IMR-90 (cell line): ENCODE results near the gene PXN. TPM values are rescaled to one million over a fixed set of nuclear protein-coding genes. Genes with fewer than 3 reads are reported as not detected.

Source experiments
- ATAC-seq: fragments of 200-7000 bp; cut with Tn5 transposase; 2 replicates; pipeline ENCODE4 v1.9.1; 2020; ENCODE audit warnings: low read depth, mild to moderate bottlenecking, moderate library complexity
- BruUV-seq: library from RNA; stranded (reverse); fragments of 400-500 nt; replicated peaks from 2 replicates; lab custom pipeline; 2021; lab: Mats Ljungman, UMichigan
- CTCF ChIA-PET: fragments of 300-600 bp; formaldehyde crosslinking; extraction: SDS; loops from one replicate; lab custom pipeline; 2021; ENCODE audit warnings: antibody characterized with exemption; lab: Yijun Ruan, JAX
- POLR2A ChIA-PET: fragments of 300-600 bp; sonication (Branson Sonifier 250); formaldehyde crosslinking; loops from one replicate; lab custom pipeline; 2022; ENCODE audit warnings: antibody characterized with exemption; ENCODE audit not compliant: unreplicated experiment; lab: Charles Lee
- DNase-seq: peaks from one replicate; pipeline ENCODE4 v3.0.0; 2013
- H2AFZ ChIP-seq: replicated peaks from 2 replicates; pipeline ENCODE3; 2013; ENCODE audit warnings: low read length, mild to moderate bottlenecking; ENCODE audit not compliant: poor library complexity
- H2AK5ac ChIP-seq: 2 replicates; pipeline ENCODE4 v1.6.1; 2013; ENCODE audit warnings: low read depth, low read length, inconsistent platforms
- H2AK9ac ChIP-seq: replicated peaks from 2 replicates; pipeline ENCODE3; 2013; ENCODE audit warnings: mild to moderate bottlenecking, low read depth, low read length, moderate library complexity; ENCODE audit not compliant: poor library complexity
- H2BK120ac ChIP-seq: 2 replicates; pipeline ENCODE4 v1.6.1; 2013; ENCODE audit warnings: low read depth, low read length, inconsistent platforms
- H2BK15ac ChIP-seq: 3 replicates; pipeline ENCODE4 v1.6.1; 2013; ENCODE audit warnings: low read depth, low read length, inconsistent platforms
- H2BK20ac ChIP-seq: 2 replicates; pipeline ENCODE4 v1.6.1; 2013; ENCODE audit warnings: low read depth, mild to moderate bottlenecking, inconsistent platforms, low read length, moderate library complexity
- H2BK5ac ChIP-seq: 2 replicates; pipeline ENCODE4 v1.6.1; 2013; ENCODE audit warnings: mild to moderate bottlenecking, low read depth, low read length, inconsistent platforms; ENCODE audit not compliant: poor library complexity, severe bottlenecking
- H3K14ac ChIP-seq: replicated peaks from 2 replicates; pipeline ENCODE4 v1.6.1; 2013; ENCODE audit warnings: low read depth, low read length, inconsistent platforms
- H3K18ac ChIP-seq: 2 replicates; pipeline ENCODE4 v1.6.1; 2013; ENCODE audit warnings: low read depth, low read length, control low read depth
- H3K23ac ChIP-seq: 2 replicates; pipeline ENCODE4 v1.6.1; 2013; ENCODE audit warnings: low read depth, low read length, inconsistent platforms
- H3K27ac ChIP-seq: 2 replicates; pipeline ENCODE4 v1.5.1; 2013; ENCODE audit warnings: mild to moderate bottlenecking, control low read depth, low read length; ENCODE audit not compliant: insufficient read depth
- H3K27me3 ChIP-seq: 2 replicates; pipeline ENCODE4 v1.6.1; 2013; ENCODE audit warnings: low read length; ENCODE audit not compliant: control insufficient read depth, insufficient read depth
- H3K36me3 ChIP-seq: 2 replicates; pipeline ENCODE4 v1.6.1; 2013; ENCODE audit warnings: low read length, mixed read lengths; ENCODE audit not compliant: control insufficient read depth, insufficient read depth
- H3K4ac ChIP-seq: 2 replicates; pipeline ENCODE4 v1.6.1; 2013; ENCODE audit warnings: low read depth, low read length, inconsistent platforms
- H3K4me1 ChIP-seq: 2 replicates; pipeline ENCODE4 v1.6.1; 2013; ENCODE audit warnings: low read length, mixed read lengths; ENCODE audit not compliant: control insufficient read depth, insufficient read depth
- H3K4me2 ChIP-seq: 2 replicates; pipeline ENCODE4 v1.6.1; 2013; ENCODE audit warnings: low read depth, mild to moderate bottlenecking, control low read depth, low read length, moderate library complexity
- H3K4me3 ChIP-seq: 2 replicates; pipeline ENCODE4 v1.5.1; 2013; ENCODE audit warnings: low read depth, mild to moderate bottlenecking, control low read depth, low read length, moderate library complexity; ENCODE audit not compliant: insufficient read depth
- H3K56ac ChIP-seq: 2 replicates; pipeline ENCODE4 v1.6.1; 2013; ENCODE audit warnings: low read length, inconsistent platforms; ENCODE audit not compliant: insufficient read depth; ENCODE audit errors: extremely low read depth
- H3K79me1 ChIP-seq, 2 experiments: 2 replicates each; pipeline ENCODE4 v1.6.1; 2013; ENCODE audit warnings: low read length in 2 of 2, inconsistent platforms in 1 of 2, low read depth in 1 of 2
- H3K9ac ChIP-seq: 2 replicates; pipeline ENCODE4 v1.6.1; 2013; ENCODE audit warnings: low read depth, low read length, control low read depth
- H3K9me1 ChIP-seq: 2 replicates; pipeline ENCODE4 v1.6.1; 2013; ENCODE audit warnings: low read length, inconsistent platforms; ENCODE audit not compliant: insufficient read depth
- H3K9me3 ChIP-seq: 2 replicates; pipeline ENCODE4 v1.6.1; 2013; ENCODE audit warnings: low read length; ENCODE audit not compliant: control insufficient read depth, insufficient read depth
- H4K20me1 ChIP-seq: 2 replicates; pipeline ENCODE4 v1.6.1; 2013; ENCODE audit warnings: low read length, inconsistent platforms; ENCODE audit not compliant: insufficient read depth
- H4K5ac ChIP-seq: 2 replicates; pipeline ENCODE4 v1.6.1; 2013; ENCODE audit warnings: mild to moderate bottlenecking, low read depth, low read length, control low read depth
- H4K8ac ChIP-seq, 2 experiments: 2 replicates each; pipeline ENCODE4 v1.6.1; 2013; ENCODE audit warnings: low read depth in 2 of 2, low read length in 2 of 2, control low read depth in 1 of 2, inconsistent platforms in 1 of 2
- H4K91ac ChIP-seq: 2 replicates; pipeline ENCODE4 v1.6.1; 2013; ENCODE audit warnings: low read depth, low read length, inconsistent platforms; ENCODE audit not compliant: insufficient read depth
- BHLHE40 ChIP-seq: fragments of 150-350 bp; IDR thresholded peaks from 2 replicates; pipeline ENCODE4 v1.6.1; 2016; ENCODE audit warnings: mild to moderate bottlenecking, low read depth, low read length
- CEBPB ChIP-seq: IDR thresholded peaks from 2 replicates; pipeline ENCODE4 v1.6.1; 2012; ENCODE audit warnings: low read depth, low read length, improper control_type of control experiment
- FOS ChIP-seq: fragments of 150-350 bp; IDR thresholded peaks from 2 replicates; pipeline ENCODE4 v1.6.1; 2016; ENCODE audit warnings: low read depth, low read length
- MAZ ChIP-seq: IDR thresholded peaks from 2 replicates; pipeline ENCODE4 v1.6.1; 2012; ENCODE audit warnings: low read depth, mild to moderate bottlenecking, low read length, improper control_type of control experiment, moderate library complexity, borderline replicate concordance
- NFE2L2 ChIP-seq: fragments of 150-350 bp; IDR thresholded peaks from 2 replicates; pipeline ENCODE4 v1.6.1; 2016; ENCODE audit warnings: low read depth, mild to moderate bottlenecking, low read length
- POLR2A ChIP-seq: IDR thresholded peaks from 2 replicates; pipeline ENCODE4 v1.6.1; 2012; ENCODE audit warnings: mild to moderate bottlenecking, low read depth, low read length
- RAD21 ChIP-seq: IDR thresholded peaks from 2 replicates; pipeline ENCODE4 v1.6.1; 2012; ENCODE audit warnings: low read length, improper control_type of control experiment
- RFX5 ChIP-seq: IDR thresholded peaks from 2 replicates; pipeline ENCODE4 v1.8.0; 2012; ENCODE audit warnings: low read depth, mild to moderate bottlenecking, low read length, moderate library complexity
- SMC3 ChIP-seq: fragments of 150-350 bp; IDR thresholded peaks from 2 replicates; pipeline ENCODE4 v1.6.1; 2016; ENCODE audit warnings: low read depth, mild to moderate bottlenecking, antibody characterized with exemption, low read length, moderate library complexity
- WGBS, 2 experiments: methylation state at CpG; one replicate each; pipeline versions ENCODE4 v1.1.5 to v1.1.7; 2013; ENCODE audit warnings: missing lambda C conversion rate in 2 of 2; ENCODE audit not compliant: insufficient read length in 1 of 2; ENCODE audit errors: extremely low coverage in 2 of 2; 5-methylcytosine and 5-hydroxymethylcytosine counted together
- dilution Hi-C: fragments of 300-500 bp; cut with HindIII; formaldehyde crosslinking; loops from one replicate; pipeline ENCODE4 v1.14.3; 2018; ENCODE audit warnings: low sequenced_read_pairs; ENCODE audit not compliant: unreplicated experiment
- in situ Hi-C: fragments of 300-500 bp; cut with MboI; formaldehyde crosslinking; loops from 3 replicates; pipeline ENCODE4 v1.14.3; 2019; ENCODE audit warnings: low sequenced_read_pairs, inconsistent platforms, mixed read lengths
- intact Hi-C: fragments of 100-400 bp; cut with micrococcal nuclease; formaldehyde crosslinking; loops from 2 replicates; pipeline ENCODE4 v1.10.0; 2022
- polyA plus RNA-seq, 3 experiments: library from polyadenylated mRNA; depleted of rRNA; stranded (reverse); fragments of >200 nt; gene quantifications; 2 replicates each; pipeline ENCODE4 v1.2.3, GENCODE V29; 2012; ENCODE audit warnings: low replicate concordance in 1 of 3
- total RNA-seq: library from RNA; depleted of rRNA; stranded (reverse); fragments of >200 nt; gene quantifications from 2 replicates; pipeline ENCODE4 v1.2.3, GENCODE V29; 2012
- TF ChIP-seq, protein P1 (sequence below): fragments of 150-350 bp; IDR thresholded peaks from 2 replicates; pipeline ENCODE4 v1.6.1; 2017; ENCODE audit warnings: mild to moderate bottlenecking, antibody characterized with exemption, low read length, low read depth
- TF ChIP-seq, protein P2 (sequence below): fragments of 150-350 bp; IDR thresholded peaks from 2 replicates; pipeline ENCODE4 v1.6.1; 2016; ENCODE audit warnings: low read depth, mild to moderate bottlenecking, low read length, moderate library complexity, borderline replicate concordance

PXN gene
- total and polyA plus RNA-seq, 2 of the 4 experiments (the other 2 are of a cell fraction): 46.6 to 134 TPM

DNA sequence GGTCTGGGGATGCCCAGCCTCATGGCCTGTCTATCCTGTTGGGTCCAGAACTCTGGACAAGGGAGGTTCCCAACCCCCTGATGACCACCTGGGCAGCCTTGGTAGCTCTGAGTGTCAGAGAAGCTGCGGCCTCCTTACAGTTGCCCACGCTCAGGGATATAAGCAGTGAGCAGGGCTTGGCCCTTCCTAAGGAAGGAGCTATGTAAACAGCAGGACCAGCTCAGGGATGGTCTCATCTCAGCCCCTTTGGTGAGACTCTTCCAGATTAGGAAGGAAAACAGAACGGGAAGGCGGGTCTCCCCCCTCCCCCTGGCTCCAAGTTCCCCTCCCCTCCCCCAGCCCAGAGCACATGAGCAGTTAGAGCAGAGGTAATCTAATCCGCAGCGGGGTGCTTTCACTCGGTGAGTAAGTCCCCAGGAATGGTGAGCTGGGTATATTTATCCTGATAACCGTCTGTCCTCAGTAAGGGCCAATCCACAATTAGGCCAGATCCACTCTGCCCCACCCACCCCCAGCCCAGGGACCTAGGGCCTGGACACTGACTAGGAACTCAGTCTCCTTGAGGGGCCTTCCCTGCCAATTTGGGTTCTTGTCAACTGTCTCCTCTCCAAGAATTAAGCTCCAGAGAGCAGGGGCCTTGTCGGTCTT, 35.1 kb downstream of the PXN start (continued):
- TF ChIP-seq FOS (peak; percentile 76), POLR2A (peak; percentile 76), CEBPB (no peak)

DNA sequence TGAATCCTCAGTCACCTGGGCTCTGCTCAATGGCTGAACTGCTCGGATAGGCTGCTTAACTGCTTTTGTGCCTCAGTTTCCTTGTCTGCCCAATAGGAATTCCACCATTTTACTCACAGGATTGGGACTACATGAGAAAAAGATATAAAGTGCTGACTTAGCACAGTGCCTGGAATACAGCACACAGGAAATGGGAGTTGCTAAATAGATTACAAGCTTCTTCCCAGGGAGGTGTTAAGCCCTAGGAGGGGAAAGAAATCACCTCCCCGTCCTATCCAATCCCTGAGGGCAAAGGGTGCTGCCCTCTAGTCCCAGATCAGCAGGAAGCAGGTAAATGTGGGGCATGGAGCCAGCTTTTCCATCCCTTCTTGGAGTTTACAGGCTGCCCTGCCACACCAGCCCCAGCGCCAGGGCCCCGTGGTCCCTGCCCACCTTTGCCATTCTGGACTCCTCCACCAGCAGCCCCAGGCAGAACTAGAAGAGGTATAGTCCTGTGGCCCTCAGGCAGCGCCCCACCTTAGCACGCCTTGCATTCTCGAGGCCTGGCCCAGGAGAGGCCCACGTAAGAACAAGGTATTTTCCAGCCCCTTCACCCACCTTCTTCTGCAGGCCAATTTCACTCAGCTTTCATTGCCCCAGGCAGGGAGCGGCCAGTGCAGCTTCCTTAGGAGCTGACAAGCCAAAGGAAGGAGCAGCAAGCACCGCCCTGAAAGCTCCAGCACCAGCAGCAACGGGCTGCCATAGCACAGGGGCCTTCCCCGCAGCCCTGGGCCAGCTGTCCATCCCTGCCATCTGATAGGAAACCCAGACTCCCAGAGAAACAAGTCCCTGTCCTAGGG, 35.8 kb downstream of the PXN start:
- ATAC-seq: no peak; the same call in 1 of the 2 replicates
- dilution Hi-C loops: no loop called here
- TF ChIP-seq RFX5 (no peak), FOS (no peak), NFE2L2 (no peak), RAD21 (no peak), MAZ (no peak), BHLHE40 (no peak), SMC3 (no peak), POLR2A (no peak)
- TF ChIP-seq, protein P1, sequence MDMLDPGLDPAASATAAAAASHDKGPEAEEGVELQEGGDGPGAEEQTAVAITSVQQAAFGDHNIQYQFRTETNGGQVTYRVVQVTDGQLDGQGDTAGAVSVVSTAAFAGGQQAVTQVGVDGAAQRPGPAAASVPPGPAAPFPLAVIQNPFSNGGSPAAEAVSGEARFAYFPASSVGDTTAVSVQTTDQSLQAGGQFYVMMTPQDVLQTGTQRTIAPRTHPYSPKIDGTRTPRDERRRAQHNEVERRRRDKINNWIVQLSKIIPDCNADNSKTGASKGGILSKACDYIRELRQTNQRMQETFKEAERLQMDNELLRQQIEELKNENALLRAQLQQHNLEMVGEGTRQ: no peak
- TF ChIP-seq, protein P2, sequence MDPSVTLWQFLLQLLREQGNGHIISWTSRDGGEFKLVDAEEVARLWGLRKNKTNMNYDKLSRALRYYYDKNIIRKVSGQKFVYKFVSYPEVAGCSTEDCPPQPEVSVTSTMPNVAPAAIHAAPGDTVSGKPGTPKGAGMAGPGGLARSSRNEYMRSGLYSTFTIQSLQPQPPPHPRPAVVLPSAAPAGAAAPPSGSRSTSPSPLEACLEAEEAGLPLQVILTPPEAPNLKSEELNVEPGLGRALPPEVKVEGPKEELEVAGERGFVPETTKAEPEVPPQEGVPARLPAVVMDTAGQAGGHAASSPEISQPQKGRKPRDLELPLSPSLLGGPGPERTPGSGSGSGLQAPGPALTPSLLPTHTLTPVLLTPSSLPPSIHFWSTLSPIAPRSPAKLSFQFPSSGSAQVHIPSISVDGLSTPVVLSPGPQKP: no peak

More for the DNA sequence above, 35.8 kb downstream of the PXN start:
- Histone ChIP-seq H2BK120ac (peak overlapping the region; percentile 100), H2BK20ac (peak overlapping the region; percentile 99), H3K9me1 (peaks cover 23% of the 10 kb centered on the region), H4K5ac (peak overlapping the region; percentile 73), H3K27ac (peak overlapping the region; percentile 93), H3K4me3 (no peak overlapping the region), H3K27me3 (no peaks in the 10 kb centered on the region), H2BK5ac (peak overlapping the region; percentile 97), H3K4me2 (peak overlapping the region; percentile 39), H2AFZ (peak overlapping the region; percentile 47), H3K9me3 (no peaks in the 10 kb centered on the region), H3K23ac (peak overlapping the region; percentile 100), H3K14ac (peak overlapping the region; percentile 99), H3K36me3 (peaks cover 5% of the 10 kb centered on the region), H3K4me1 (peaks cover 62% of the 10 kb centered on the region), H2AK9ac (peak overlapping the region; percentile 97), H2BK15ac (peak overlapping the region; percentile 99), H3K4ac (peak overlapping the region; percentile 100), H2AK5ac (peak overlapping the region; percentile 100), H4K91ac (peak overlapping the region; percentile 100), H4K8ac (peak overlapping the region; percentile 96 to 97), H3K18ac (peak overlapping the region; percentile 69), H3K79me1 (peaks cover 3 to 80% of the 10 kb centered on the region in 2 experiments; a peak in 3 of 4 replicates), H3K9ac (peak overlapping the region; percentile 62), H4K20me1 (peaks cover 33% of the 10 kb centered on the region), H3K56ac (peak overlapping the region; percentile 99)
- in situ Hi-C loops (loop anchor here (5.0 kb wide), 1 partner anchor 33 kb away; no protein-coding TSS in a partner anchor), intact Hi-C loops (loop anchor here (2.0 kb wide), 1 partner anchor 27 kb away; no protein-coding TSS in a partner anchor)
- ChIA-PET POLR2A (interaction anchor here (1.4 to 4.3 kb wide), 6 partner anchors 18 to 62 kb away, joined by 5 to 39 read pairs (median 16); partner anchors contain the start of genes PXN, RNU4-2 and RPLP0), CTCF (interaction anchor here (1.0 to 7.8 kb wide), 5 partner anchors 14 to 73 kb away, joined by 3 to 116 read pairs (median 5); partner anchors contain the start of genes PXN and SIRT4)
- DNase-seq: no peak
- no TSS peak for BruUV-seq
- 48% methylated on average over 5 of the region's 12 CpGs; no CpG with 5 or more reads in 1 of the 2 experiments for WGBS, 2 experiments
